Breast epithelium (tissue), 3 donors: ENCODE data around the gene TBX15.

ENCODE experiments used
- CTCF ChIP-seq, 3 donors: fragments of 450-650 bp; IDR thresholded peaks; one replicate each; pipeline ENCODE4 v1.5.1; 2016 to 2017; ENCODE audit warnings: antibody characterized with exemption in 3 of 3, mild to moderate bottlenecking in 3 of 3, moderate library complexity in 3 of 3
- POLR2A ChIP-seq: fragments of 450-650 bp; IDR thresholded peaks from one replicate; pipeline ENCODE4 v1.6.1; 2016; ENCODE audit warnings: antibody characterized with exemption, mild to moderate bottlenecking, moderate library complexity
- POLR2AphosphoS5 ChIP-seq, 3 donors: sonication (generic); formaldehyde crosslinking; IDR thresholded peaks; one replicate each; pipeline ENCODE4 v1.6.1; 2017; ENCODE audit warnings: antibody characterized with exemption in 3 of 3

- TF ChIP-seq POLR2A (no peak), POLR2AphosphoS5 (IDR thresholded peaks at IDR 0.05) (no peak), CTCF (IDR thresholded peaks at IDR 0.05) (no peak)
Observed at GRCh38 chr1:118925651-118926050, 62.5 kb downstream of the TBX15 start.
